NT2/D1 (cell line): ENCODE measurements around the gene ATG2B.

Experiments
- YY1 ChIP-seq: IDR thresholded peaks from 2 replicates; pipeline ENCODE4 v1.6.1; 2011; ENCODE audit not compliant: insufficient read length, insufficient read depth
- ZNF274 ChIP-seq: IDR thresholded peaks from 2 replicates; pipeline ENCODE4 v1.6.1; 2011; ENCODE audit warnings: mild to moderate bottlenecking, low read depth, low read length

- no peak for TF ChIP-seq ZNF274
- no peak for TF ChIP-seq YY1
Observed at GRCh38 chr14:96268431-96269358, 94.4 kb downstream of the ATG2B start.
